ENCODE measurements around the gene ILKAP.

DNA sequence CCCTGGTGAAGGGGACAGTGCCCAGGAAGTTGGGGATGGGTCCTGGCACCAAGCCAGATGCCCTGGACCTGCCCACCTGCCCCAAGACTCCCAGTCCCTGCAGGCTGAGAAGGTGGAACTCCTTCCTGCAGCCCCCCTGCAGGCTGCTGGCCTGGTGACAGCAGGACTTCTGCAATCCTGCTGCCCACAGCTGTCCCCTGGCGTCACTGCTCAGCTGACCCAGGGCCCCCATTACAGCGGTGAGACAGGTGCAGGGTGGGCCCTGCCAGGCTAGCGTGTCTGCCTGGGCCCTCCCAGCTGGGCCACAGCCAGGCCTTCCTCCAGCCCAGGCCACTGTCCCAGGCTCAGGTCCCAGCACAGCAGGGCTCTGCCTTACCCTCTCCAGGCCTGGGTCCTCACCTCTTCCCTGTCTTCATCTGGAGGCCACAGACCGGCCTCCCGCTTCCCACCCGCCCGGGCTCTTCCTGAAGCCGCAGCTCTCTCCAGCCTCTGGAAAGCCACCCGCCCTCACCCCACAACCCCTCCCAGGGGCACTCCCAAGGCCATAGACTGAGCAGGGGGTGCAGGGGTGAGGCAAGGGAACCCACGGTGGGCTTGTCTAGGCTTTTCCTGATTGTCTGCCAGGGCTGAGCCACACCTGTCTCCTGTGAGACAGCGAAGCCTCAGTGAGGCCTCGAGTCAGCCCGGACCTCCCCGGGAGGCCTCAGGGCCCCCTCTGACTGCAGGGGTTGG, 53.5 kb downstream of the ILKAP start:
- TF ChIP-seq POLR2A (IDR thresholded peaks at IDR 0.05; ENCODE audit: low read depth, low read length) (no peak), POLR2AphosphoS5 (IDR thresholded peaks at IDR 0.05; ENCODE audit: low read depth, low read length) (no peak), SPI1 (IDR thresholded peaks at IDR 0.05; ENCODE audit: low read depth, low read length) (no peak), TAF1 (IDR thresholded peaks at IDR 0.05; ENCODE audit: low read depth, low read length) (no peak), POU2F2 (IDR thresholded peaks at IDR 0.05; ENCODE audit: low read depth, low read length) (no peak)
